OCI-LY1 (cell line): ENCODE data around the gene ACE.

ENCODE experiments used
- EZH2 ChIP-seq: fragments of 200-600 bp; sonication (generic), shearing (Covaris generic); IDR thresholded peaks from 2 replicates; pipeline ENCODE4 v1.8.0; 2017; ENCODE audit warnings: borderline replicate concordance, mixed run types, mild to moderate bottlenecking, antibody characterized with exemption, low read length, moderate library complexity, mixed read lengths
- TF ChIP-seq, protein P1 (sequence below): fragments of 200-600 bp; sonication (generic), shearing (Covaris generic); IDR thresholded peaks from 2 replicates; pipeline ENCODE4 v1.5.1; 2017; ENCODE audit warnings: mild to moderate bottlenecking, antibody characterized with exemption, low read length, moderate library complexity, mixed read lengths

DNA sequence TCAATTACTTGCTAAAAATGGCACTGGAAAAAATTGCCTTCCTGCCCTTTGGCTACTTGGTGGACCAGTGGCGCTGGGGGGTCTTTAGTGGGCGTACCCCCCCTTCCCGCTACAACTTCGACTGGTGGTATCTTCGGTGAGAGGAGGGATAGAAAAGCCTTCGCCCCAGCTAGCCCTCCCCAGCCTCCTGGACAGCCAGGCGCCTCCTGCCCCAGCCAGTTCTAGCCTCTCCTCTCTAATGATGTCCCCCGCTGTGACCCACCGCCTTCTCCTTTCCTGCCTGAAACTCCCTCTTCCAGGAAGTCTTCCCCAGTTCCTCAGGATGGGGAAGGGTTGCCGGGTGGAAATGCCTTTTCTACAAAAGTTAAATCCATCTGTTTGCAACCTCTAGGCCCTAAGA lies 6.2 kb downstream of the ACE start:
- TF ChIP-seq EZH2, result no peak
- TF ChIP-seq, protein P1, sequence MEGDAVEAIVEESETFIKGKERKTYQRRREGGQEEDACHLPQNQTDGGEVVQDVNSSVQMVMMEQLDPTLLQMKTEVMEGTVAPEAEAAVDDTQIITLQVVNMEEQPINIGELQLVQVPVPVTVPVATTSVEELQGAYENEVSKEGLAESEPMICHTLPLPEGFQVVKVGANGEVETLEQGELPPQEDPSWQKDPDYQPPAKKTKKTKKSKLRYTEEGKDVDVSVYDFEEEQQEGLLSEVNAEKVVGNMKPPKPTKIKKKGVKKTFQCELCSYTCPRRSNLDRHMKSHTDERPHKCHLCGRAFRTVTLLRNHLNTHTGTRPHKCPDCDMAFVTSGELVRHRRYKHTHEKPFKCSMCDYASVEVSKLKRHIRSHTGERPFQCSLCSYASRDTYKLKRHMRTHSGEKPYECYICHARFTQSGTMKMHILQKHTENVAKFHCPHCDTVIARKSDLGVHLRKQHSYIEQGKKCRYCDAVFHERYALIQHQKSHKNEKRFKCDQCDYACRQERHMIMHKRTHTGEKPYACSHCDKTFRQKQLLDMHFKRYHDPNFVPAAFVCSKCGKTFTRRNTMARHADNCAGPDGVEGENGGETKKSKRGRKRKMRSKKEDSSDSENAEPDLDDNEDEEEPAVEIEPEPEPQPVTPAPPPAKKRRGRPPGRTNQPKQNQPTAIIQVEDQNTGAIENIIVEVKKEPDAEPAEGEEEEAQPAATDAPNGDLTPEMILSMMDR, result no peak
